GM12873 (cell line): ENCODE data around the gene N4BP2L2.

Experiments used
- CTCF ChIP-seq: IDR thresholded peaks from 2 replicates; pipeline ENCODE4 v1.5.1; 2012; ENCODE audit warnings: low read depth, mild to moderate bottlenecking, moderate library complexity, low read length, control low read depth; ENCODE audit not compliant: insufficient read depth; ENCODE audit errors: missing control alignments

Gene N4BP2L2

GRCh38 chr13:32501064-32501463, 37.5 kb downstream of the N4BP2L2 start:
- no peak for TF ChIP-seq CTCF

- TF ChIP-seq CTCF: no peak
Observed at GRCh38 chr13:32499538-32500210, 38.9 kb downstream of the N4BP2L2 start.

- TF ChIP-seq CTCF: no peak
Observed at GRCh38 chr13:32497589-32497988, 41.0 kb downstream of the N4BP2L2 start.

GRCh38 chr13:32496599-32497160, 41.9 kb downstream of the N4BP2L2 start:
- TF ChIP-seq CTCF: no peak

GRCh38 chr13:32495841-32496240, 42.8 kb downstream of the N4BP2L2 start:
- TF ChIP-seq CTCF: no peak

GRCh38 chr13:32495429-32495828, 43.2 kb downstream of the N4BP2L2 start:
- TF ChIP-seq CTCF: no peak

- TF ChIP-seq CTCF: no peak
Observed at GRCh38 chr13:32491028-32491427, 47.6 kb downstream of the N4BP2L2 start.
